ENCODE data around the gene PLEKHH3. TPM values are rescaled to one million over a fixed set of nuclear protein-coding genes. Genes with fewer than 3 reads are reported as not detected.

PLEKHH3 gene
- total RNA-seq, 1 experiment from 2014 or later: 32.2 TPM

DNA sequence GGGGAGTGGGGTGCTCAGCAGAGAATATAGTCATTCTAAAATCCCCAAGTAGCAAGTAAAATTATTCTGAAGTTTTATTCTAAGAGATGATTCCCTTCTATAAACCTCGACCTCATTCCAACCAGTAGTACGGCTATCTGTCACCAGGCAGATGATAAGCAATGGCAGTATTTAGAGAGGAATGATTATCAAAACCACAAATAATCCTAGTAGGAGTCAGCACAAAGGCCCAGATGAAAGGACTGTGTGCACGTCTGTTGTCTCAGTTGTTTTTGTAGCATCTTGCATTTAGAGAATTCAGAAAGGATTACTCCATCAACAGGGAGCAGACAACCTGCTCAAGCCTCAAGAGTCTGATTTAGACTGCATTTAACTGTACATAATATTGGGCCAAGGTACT, 46.8 kb upstream of the PLEKHH3 start:
- CTCF ChIA-PET: no interaction called here
- no peaks in the 10 kb centered on the region for H3K27me3 ChIP-seq (ENCODE audit: control insufficient read depth, insufficient read depth, low read length)
- DNase-seq (ENCODE audit: low read depth, low spot score) (no peak), ATAC-seq (no peak)
- H3K9me3 ChIP-seq (ENCODE audit: control insufficient read depth, insufficient read depth, low read depth, low read length): no peaks in the 10 kb centered on the region
- BruUV-seq (replicated peaks): no TSS peak
- H3K36me3 ChIP-seq (ENCODE audit: control insufficient read depth, insufficient read depth, low read length): peaks cover 2% of the 10 kb centered on the region; the same call in 1 of the 2 replicates
- H3K27ac ChIP-seq (ENCODE audit: low read length): no peak overlapping the region
- POLR2A ChIA-PET: no interaction called here
- intact Hi-C loops (cut with micrococcal nuclease; ENCODE audit: unreplicated experiment): loop anchor here (5.0 kb wide), 1 partner anchor 214 kb away; no protein-coding TSS in a partner anchor
- in situ Hi-C loops (cut with HindIII; ENCODE audit: low pct_unique_long_range_greater_than_20kb, low sequenced_read_pairs): no loop called here
- no peaks in the 10 kb centered on the region for H3K4me1 ChIP-seq (ENCODE audit: control insufficient read depth, insufficient read depth, low read length)
- no peak overlapping the region for H3K4me3 ChIP-seq (ENCODE audit: low read depth in 2 of 2, low read length in 2 of 2)
- TF ChIP-seq SIN3A (IDR thresholded peaks at IDR 0.05; ENCODE audit: borderline replicate concordance, insufficient read depth, low read depth, low read length): no peak
- TF ChIP-seq TCF7L2 (IDR thresholded peaks at IDR 0.05; ENCODE audit: low read depth, low read length): no peak
- TF ChIP-seq, protein P1, sequence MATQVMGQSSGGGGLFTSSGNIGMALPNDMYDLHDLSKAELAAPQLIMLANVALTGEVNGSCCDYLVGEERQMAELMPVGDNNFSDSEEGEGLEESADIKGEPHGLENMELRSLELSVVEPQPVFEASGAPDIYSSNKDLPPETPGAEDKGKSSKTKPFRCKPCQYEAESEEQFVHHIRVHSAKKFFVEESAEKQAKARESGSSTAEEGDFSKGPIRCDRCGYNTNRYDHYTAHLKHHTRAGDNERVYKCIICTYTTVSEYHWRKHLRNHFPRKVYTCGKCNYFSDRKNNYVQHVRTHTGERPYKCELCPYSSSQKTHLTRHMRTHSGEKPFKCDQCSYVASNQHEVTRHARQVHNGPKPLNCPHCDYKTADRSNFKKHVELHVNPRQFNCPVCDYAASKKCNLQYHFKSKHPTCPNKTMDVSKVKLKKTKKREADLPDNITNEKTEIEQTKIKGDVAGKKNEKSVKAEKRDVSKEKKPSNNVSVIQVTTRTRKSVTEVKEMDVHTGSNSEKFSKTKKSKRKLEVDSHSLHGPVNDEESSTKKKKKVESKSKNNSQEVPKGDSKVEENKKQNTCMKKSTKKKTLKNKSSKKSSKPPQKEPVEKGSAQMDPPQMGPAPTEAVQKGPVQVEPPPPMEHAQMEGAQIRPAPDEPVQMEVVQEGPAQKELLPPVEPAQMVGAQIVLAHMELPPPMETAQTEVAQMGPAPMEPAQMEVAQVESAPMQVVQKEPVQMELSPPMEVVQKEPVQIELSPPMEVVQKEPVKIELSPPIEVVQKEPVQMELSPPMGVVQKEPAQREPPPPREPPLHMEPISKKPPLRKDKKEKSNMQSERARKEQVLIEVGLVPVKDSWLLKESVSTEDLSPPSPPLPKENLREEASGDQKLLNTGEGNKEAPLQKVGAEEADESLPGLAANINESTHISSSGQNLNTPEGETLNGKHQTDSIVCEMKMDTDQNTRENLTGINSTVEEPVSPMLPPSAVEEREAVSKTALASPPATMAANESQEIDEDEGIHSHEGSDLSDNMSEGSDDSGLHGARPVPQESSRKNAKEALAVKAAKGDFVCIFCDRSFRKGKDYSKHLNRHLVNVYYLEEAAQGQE (IDR thresholded peaks at IDR 0.05; ENCODE audit: insufficient read depth in 1 of 2, low read depth in 2 of 2, low read length in 1 of 2): no peak
- TF ChIP-seq POLR2AphosphoS5 (IDR thresholded peaks at IDR 0.05; ENCODE audit: low read depth, low read length): no peak
- TF ChIP-seq, protein P2, sequence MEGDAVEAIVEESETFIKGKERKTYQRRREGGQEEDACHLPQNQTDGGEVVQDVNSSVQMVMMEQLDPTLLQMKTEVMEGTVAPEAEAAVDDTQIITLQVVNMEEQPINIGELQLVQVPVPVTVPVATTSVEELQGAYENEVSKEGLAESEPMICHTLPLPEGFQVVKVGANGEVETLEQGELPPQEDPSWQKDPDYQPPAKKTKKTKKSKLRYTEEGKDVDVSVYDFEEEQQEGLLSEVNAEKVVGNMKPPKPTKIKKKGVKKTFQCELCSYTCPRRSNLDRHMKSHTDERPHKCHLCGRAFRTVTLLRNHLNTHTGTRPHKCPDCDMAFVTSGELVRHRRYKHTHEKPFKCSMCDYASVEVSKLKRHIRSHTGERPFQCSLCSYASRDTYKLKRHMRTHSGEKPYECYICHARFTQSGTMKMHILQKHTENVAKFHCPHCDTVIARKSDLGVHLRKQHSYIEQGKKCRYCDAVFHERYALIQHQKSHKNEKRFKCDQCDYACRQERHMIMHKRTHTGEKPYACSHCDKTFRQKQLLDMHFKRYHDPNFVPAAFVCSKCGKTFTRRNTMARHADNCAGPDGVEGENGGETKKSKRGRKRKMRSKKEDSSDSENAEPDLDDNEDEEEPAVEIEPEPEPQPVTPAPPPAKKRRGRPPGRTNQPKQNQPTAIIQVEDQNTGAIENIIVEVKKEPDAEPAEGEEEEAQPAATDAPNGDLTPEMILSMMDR (IDR thresholded peaks at IDR 0.05): no peak

DNA sequence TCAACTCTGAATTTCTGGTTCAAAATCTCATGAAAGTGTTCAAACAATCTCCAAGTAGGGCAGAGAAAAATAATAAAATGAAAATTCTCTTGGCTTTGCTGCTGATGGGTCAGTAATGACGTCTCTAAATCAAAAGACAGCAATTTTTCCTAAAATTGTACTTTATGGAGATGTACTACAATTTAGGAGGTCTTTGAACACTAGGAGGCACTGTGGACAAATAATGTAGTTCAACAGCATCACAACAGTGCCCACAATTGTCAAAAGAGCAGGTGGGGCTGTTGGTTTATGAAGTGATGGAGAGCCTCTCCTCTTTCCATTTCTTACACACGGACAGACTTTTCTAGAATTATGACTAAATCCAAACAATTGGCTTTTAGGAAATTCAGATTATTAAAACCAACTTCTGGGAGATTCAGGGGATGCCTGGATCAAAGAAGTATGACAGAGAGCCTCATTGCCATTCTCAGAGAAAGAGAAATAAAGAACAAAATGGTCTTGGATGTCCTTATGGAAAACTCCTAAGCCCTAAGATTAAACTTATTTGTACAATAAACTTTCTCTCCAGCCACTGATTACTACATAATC, 44.3 kb upstream of the PLEKHH3 start:
- in situ Hi-C loops (cut with HindIII; ENCODE audit: low pct_unique_long_range_greater_than_20kb, low sequenced_read_pairs): no loop called here
- no peak overlapping the region for H3K27ac ChIP-seq (ENCODE audit: low read length)
- TF ChIP-seq, protein P1 (IDR thresholded peaks at IDR 0.05; ENCODE audit: insufficient read depth in 1 of 2, low read depth in 2 of 2, low read length in 1 of 2): no peak
- TF ChIP-seq, protein P2 (IDR thresholded peaks at IDR 0.05): peak; percentile 59; the same call in 1 of the 2 replicates
- intact Hi-C loops (cut with micrococcal nuclease; ENCODE audit: unreplicated experiment): loop anchor here (5.0 kb wide), 1 partner anchor 216 kb away; no protein-coding TSS in a partner anchor
- no peaks in the 10 kb centered on the region for H3K27me3 ChIP-seq (ENCODE audit: control insufficient read depth, insufficient read depth, low read length)
- DNase-seq (ENCODE audit: low read depth, low spot score) (no peak), ATAC-seq (peak; percentile 84)
- BruUV-seq (replicated peaks): no TSS peak
- ChIA-PET POLR2A (interaction anchor here (0.7 kb wide), 1 partner anchor 42 kb away, joined by 5 read pairs; no protein-coding TSS in a partner anchor), CTCF (no interaction called here)
- H3K36me3 ChIP-seq (ENCODE audit: control insufficient read depth, insufficient read depth, low read length): no peaks in the 10 kb centered on the region; the same call in 1 of the 2 replicates
- H3K4me1 ChIP-seq (ENCODE audit: control insufficient read depth, insufficient read depth, low read length): no peaks in the 10 kb centered on the region
- no peaks in the 10 kb centered on the region for H3K9me3 ChIP-seq (ENCODE audit: control insufficient read depth, insufficient read depth, low read depth, low read length)
- no peak overlapping the region for H3K4me3 ChIP-seq (ENCODE audit: low read depth in 2 of 2, low read length in 2 of 2)
